IMR-90 (cell line): Measurements from ENCODE around the gene SLC4A3. TPM values are rescaled to one million over a fixed set of nuclear protein-coding genes. Genes with fewer than 3 reads are reported as not detected.

Source experiments
- ATAC-seq: fragments of 200-7000 bp; cut with Tn5 transposase; 2 replicates; pipeline ENCODE4 v1.9.1; 2020; ENCODE audit warnings: low read depth, mild to moderate bottlenecking, moderate library complexity
- BruUV-seq: library from RNA; stranded (reverse); fragments of 400-500 nt; replicated peaks from 2 replicates; lab custom pipeline; 2021; lab: Mats Ljungman, UMichigan
- CTCF ChIA-PET: fragments of 300-600 bp; formaldehyde crosslinking; extraction: SDS; loops from one replicate; lab custom pipeline; 2021; ENCODE audit warnings: antibody characterized with exemption; lab: Yijun Ruan, JAX
- POLR2A ChIA-PET: fragments of 300-600 bp; sonication (Branson Sonifier 250); formaldehyde crosslinking; loops from one replicate; lab custom pipeline; 2022; ENCODE audit warnings: antibody characterized with exemption; ENCODE audit not compliant: unreplicated experiment; lab: Charles Lee
- DNase-seq: peaks from one replicate; pipeline ENCODE4 v3.0.0; 2013
- H2AFZ ChIP-seq: replicated peaks from 2 replicates; pipeline ENCODE3; 2013; ENCODE audit warnings: low read length, mild to moderate bottlenecking; ENCODE audit not compliant: poor library complexity
- H2AK5ac ChIP-seq: 2 replicates; pipeline ENCODE4 v1.6.1; 2013; ENCODE audit warnings: low read depth, low read length, inconsistent platforms
- H2AK9ac ChIP-seq: replicated peaks from 2 replicates; pipeline ENCODE3; 2013; ENCODE audit warnings: mild to moderate bottlenecking, low read depth, low read length, moderate library complexity; ENCODE audit not compliant: poor library complexity
- H2BK120ac ChIP-seq: 2 replicates; pipeline ENCODE4 v1.6.1; 2013; ENCODE audit warnings: low read depth, low read length, inconsistent platforms
- H2BK15ac ChIP-seq: 3 replicates; pipeline ENCODE4 v1.6.1; 2013; ENCODE audit warnings: low read depth, low read length, inconsistent platforms
- H2BK20ac ChIP-seq: 2 replicates; pipeline ENCODE4 v1.6.1; 2013; ENCODE audit warnings: low read depth, mild to moderate bottlenecking, inconsistent platforms, low read length, moderate library complexity
- H2BK5ac ChIP-seq: 2 replicates; pipeline ENCODE4 v1.6.1; 2013; ENCODE audit warnings: mild to moderate bottlenecking, low read depth, low read length, inconsistent platforms; ENCODE audit not compliant: poor library complexity, severe bottlenecking
- H3K14ac ChIP-seq: replicated peaks from 2 replicates; pipeline ENCODE4 v1.6.1; 2013; ENCODE audit warnings: low read depth, low read length, inconsistent platforms
- H3K18ac ChIP-seq: 2 replicates; pipeline ENCODE4 v1.6.1; 2013; ENCODE audit warnings: low read depth, low read length, control low read depth
- H3K23ac ChIP-seq: 2 replicates; pipeline ENCODE4 v1.6.1; 2013; ENCODE audit warnings: low read depth, low read length, inconsistent platforms
- H3K27ac ChIP-seq: 2 replicates; pipeline ENCODE4 v1.5.1; 2013; ENCODE audit warnings: mild to moderate bottlenecking, control low read depth, low read length; ENCODE audit not compliant: insufficient read depth
- H3K27me3 ChIP-seq: 2 replicates; pipeline ENCODE4 v1.6.1; 2013; ENCODE audit warnings: low read length; ENCODE audit not compliant: control insufficient read depth, insufficient read depth
- H3K36me3 ChIP-seq: 2 replicates; pipeline ENCODE4 v1.6.1; 2013; ENCODE audit warnings: low read length, mixed read lengths; ENCODE audit not compliant: control insufficient read depth, insufficient read depth
- H3K4ac ChIP-seq: 2 replicates; pipeline ENCODE4 v1.6.1; 2013; ENCODE audit warnings: low read depth, low read length, inconsistent platforms
- H3K4me1 ChIP-seq: 2 replicates; pipeline ENCODE4 v1.6.1; 2013; ENCODE audit warnings: low read length, mixed read lengths; ENCODE audit not compliant: control insufficient read depth, insufficient read depth
- H3K4me2 ChIP-seq: 2 replicates; pipeline ENCODE4 v1.6.1; 2013; ENCODE audit warnings: low read depth, mild to moderate bottlenecking, control low read depth, low read length, moderate library complexity
- H3K4me3 ChIP-seq: 2 replicates; pipeline ENCODE4 v1.5.1; 2013; ENCODE audit warnings: low read depth, mild to moderate bottlenecking, control low read depth, low read length, moderate library complexity; ENCODE audit not compliant: insufficient read depth
- H3K56ac ChIP-seq: 2 replicates; pipeline ENCODE4 v1.6.1; 2013; ENCODE audit warnings: low read length, inconsistent platforms; ENCODE audit not compliant: insufficient read depth; ENCODE audit errors: extremely low read depth
- H3K79me1 ChIP-seq, 2 experiments: 2 replicates each; pipeline ENCODE4 v1.6.1; 2013; ENCODE audit warnings: low read length in 2 of 2, inconsistent platforms in 1 of 2, low read depth in 1 of 2
- H3K9ac ChIP-seq: 2 replicates; pipeline ENCODE4 v1.6.1; 2013; ENCODE audit warnings: low read depth, low read length, control low read depth
- H3K9me1 ChIP-seq: 2 replicates; pipeline ENCODE4 v1.6.1; 2013; ENCODE audit warnings: low read length, inconsistent platforms; ENCODE audit not compliant: insufficient read depth
- H3K9me3 ChIP-seq: 2 replicates; pipeline ENCODE4 v1.6.1; 2013; ENCODE audit warnings: low read length; ENCODE audit not compliant: control insufficient read depth, insufficient read depth
- H4K20me1 ChIP-seq: 2 replicates; pipeline ENCODE4 v1.6.1; 2013; ENCODE audit warnings: low read length, inconsistent platforms; ENCODE audit not compliant: insufficient read depth
- H4K5ac ChIP-seq: 2 replicates; pipeline ENCODE4 v1.6.1; 2013; ENCODE audit warnings: mild to moderate bottlenecking, low read depth, low read length, control low read depth
- H4K8ac ChIP-seq, 2 experiments: 2 replicates each; pipeline ENCODE4 v1.6.1; 2013; ENCODE audit warnings: low read depth in 2 of 2, low read length in 2 of 2, control low read depth in 1 of 2, inconsistent platforms in 1 of 2
- H4K91ac ChIP-seq: 2 replicates; pipeline ENCODE4 v1.6.1; 2013; ENCODE audit warnings: low read depth, low read length, inconsistent platforms; ENCODE audit not compliant: insufficient read depth
- BHLHE40 ChIP-seq: fragments of 150-350 bp; IDR thresholded peaks from 2 replicates; pipeline ENCODE4 v1.6.1; 2016; ENCODE audit warnings: mild to moderate bottlenecking, low read depth, low read length
- CEBPB ChIP-seq: IDR thresholded peaks from 2 replicates; pipeline ENCODE4 v1.6.1; 2012; ENCODE audit warnings: low read depth, low read length, improper control_type of control experiment
- CHD1 ChIP-seq: IDR thresholded peaks from 2 replicates; pipeline ENCODE4 v1.6.1; 2012; ENCODE audit warnings: low read depth, low read length, improper control_type of control experiment
- CTCF ChIP-seq: conservative IDR thresholded peaks from 2 replicates; pipeline ENCODE4 v1.5.1; 2012; ENCODE audit warnings: mild to moderate bottlenecking, low read depth, low read length, improper control_type of control experiment
- FOS ChIP-seq: fragments of 150-350 bp; IDR thresholded peaks from 2 replicates; pipeline ENCODE4 v1.6.1; 2016; ENCODE audit warnings: low read depth, low read length
- MAFK ChIP-seq: IDR thresholded peaks from 2 replicates; pipeline ENCODE4 v1.6.1; 2012; ENCODE audit warnings: low read depth, low read length, improper control_type of control experiment
- MAZ ChIP-seq: IDR thresholded peaks from 2 replicates; pipeline ENCODE4 v1.6.1; 2012; ENCODE audit warnings: low read depth, mild to moderate bottlenecking, low read length, improper control_type of control experiment, moderate library complexity, borderline replicate concordance
- MXI1 ChIP-seq: IDR thresholded peaks from 2 replicates; pipeline ENCODE4 v1.6.1; 2012; ENCODE audit warnings: low read depth, mild to moderate bottlenecking, low read length, moderate library complexity, borderline replicate concordance
- NFE2L2 ChIP-seq: fragments of 150-350 bp; IDR thresholded peaks from 2 replicates; pipeline ENCODE4 v1.6.1; 2016; ENCODE audit warnings: low read depth, mild to moderate bottlenecking, low read length
- POLR2A ChIP-seq: IDR thresholded peaks from 2 replicates; pipeline ENCODE4 v1.6.1; 2012; ENCODE audit warnings: mild to moderate bottlenecking, low read depth, low read length
- RAD21 ChIP-seq: IDR thresholded peaks from 2 replicates; pipeline ENCODE4 v1.6.1; 2012; ENCODE audit warnings: low read length, improper control_type of control experiment
- RCOR1 ChIP-seq: IDR thresholded peaks from 2 replicates; pipeline ENCODE4 v1.6.1; 2012; ENCODE audit warnings: mild to moderate bottlenecking, low read length, improper control_type of control experiment; ENCODE audit not compliant: insufficient replicate concordance
- RFX5 ChIP-seq: IDR thresholded peaks from 2 replicates; pipeline ENCODE4 v1.8.0; 2012; ENCODE audit warnings: low read depth, mild to moderate bottlenecking, low read length, moderate library complexity
- SMC3 ChIP-seq: fragments of 150-350 bp; IDR thresholded peaks from 2 replicates; pipeline ENCODE4 v1.6.1; 2016; ENCODE audit warnings: low read depth, mild to moderate bottlenecking, antibody characterized with exemption, low read length, moderate library complexity
- USF2 ChIP-seq: fragments of 150-350 bp; IDR thresholded peaks from 2 replicates; pipeline ENCODE4 v1.6.1; 2017; ENCODE audit warnings: mild to moderate bottlenecking, antibody characterized with exemption, low read length, low read depth
- WGBS, 2 experiments: methylation state at CpG; one replicate each; pipeline versions ENCODE4 v1.1.5 to v1.1.7; 2013; ENCODE audit warnings: missing lambda C conversion rate in 2 of 2; ENCODE audit not compliant: insufficient read length in 1 of 2; ENCODE audit errors: extremely low coverage in 2 of 2; 5-methylcytosine and 5-hydroxymethylcytosine counted together
- dilution Hi-C: fragments of 300-500 bp; cut with HindIII; formaldehyde crosslinking; loops from one replicate; pipeline ENCODE4 v1.14.3; 2018; ENCODE audit warnings: low sequenced_read_pairs; ENCODE audit not compliant: unreplicated experiment
- in situ Hi-C: fragments of 300-500 bp; cut with MboI; formaldehyde crosslinking; loops from 3 replicates; pipeline ENCODE4 v1.14.3; 2019; ENCODE audit warnings: low sequenced_read_pairs, inconsistent platforms, mixed read lengths
- intact Hi-C: fragments of 100-400 bp; cut with micrococcal nuclease; formaldehyde crosslinking; loops from 2 replicates; pipeline ENCODE4 v1.10.0; 2022
- polyA plus RNA-seq, 3 experiments: library from polyadenylated mRNA; depleted of rRNA; stranded (reverse); fragments of >200 nt; gene quantifications; 2 replicates each; pipeline ENCODE4 v1.2.3, GENCODE V29; 2012; ENCODE audit warnings: low replicate concordance in 1 of 3
- total RNA-seq: library from RNA; depleted of rRNA; stranded (reverse); fragments of >200 nt; gene quantifications from 2 replicates; pipeline ENCODE4 v1.2.3, GENCODE V29; 2012
- TF ChIP-seq, protein P1 (sequence below): fragments of 150-350 bp; IDR thresholded peaks from 2 replicates; pipeline ENCODE4 v1.6.1; 2016; ENCODE audit warnings: low read depth, mild to moderate bottlenecking, low read length, moderate library complexity, borderline replicate concordance

The SLC4A3 gene
- total and polyA plus RNA-seq, 2 of the 4 experiments (the other 2 are of a cell fraction): 0.90 to 6.1 TPM

- dilution Hi-C loops (no loop called here), in situ Hi-C loops (no loop called here)
- H2BK5ac ChIP-seq: no peak overlapping the region
Measured at GRCh38 chr2:219603771-219604170, 23.7 kb upstream of the SLC4A3 start.

More at GRCh38 chr2:219603771-219604170, 23.7 kb upstream of the SLC4A3 start:
- POLR2A ChIA-PET: no interaction called here
- no peak overlapping the region for H3K23ac ChIP-seq
- intact Hi-C loops: no loop called here
- no peak overlapping the region for H4K5ac ChIP-seq
- H3K9me3 ChIP-seq: no peaks in the 10 kb centered on the region
- H3K4me3 ChIP-seq: no peak overlapping the region
- TF ChIP-seq MAZ: no peak
- no peak for TF ChIP-seq SMC3
- no peak for TF ChIP-seq POLR2A
- TF ChIP-seq MAFK: no peak
- TF ChIP-seq, protein P1, sequence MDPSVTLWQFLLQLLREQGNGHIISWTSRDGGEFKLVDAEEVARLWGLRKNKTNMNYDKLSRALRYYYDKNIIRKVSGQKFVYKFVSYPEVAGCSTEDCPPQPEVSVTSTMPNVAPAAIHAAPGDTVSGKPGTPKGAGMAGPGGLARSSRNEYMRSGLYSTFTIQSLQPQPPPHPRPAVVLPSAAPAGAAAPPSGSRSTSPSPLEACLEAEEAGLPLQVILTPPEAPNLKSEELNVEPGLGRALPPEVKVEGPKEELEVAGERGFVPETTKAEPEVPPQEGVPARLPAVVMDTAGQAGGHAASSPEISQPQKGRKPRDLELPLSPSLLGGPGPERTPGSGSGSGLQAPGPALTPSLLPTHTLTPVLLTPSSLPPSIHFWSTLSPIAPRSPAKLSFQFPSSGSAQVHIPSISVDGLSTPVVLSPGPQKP: no peak
- no peak for TF ChIP-seq CHD1
- no peak for TF ChIP-seq BHLHE40
- TF ChIP-seq NFE2L2: no peak
- no peak for TF ChIP-seq USF2
- TF ChIP-seq CEBPB: no peak
- TF ChIP-seq RFX5: no peak
- no peak for TF ChIP-seq MXI1
- no peak for TF ChIP-seq FOS
- TF ChIP-seq CTCF: no peak
- no peak for TF ChIP-seq RAD21
- TF ChIP-seq RCOR1: no peak
- no peak overlapping the region for H2BK120ac ChIP-seq
- ATAC-seq (no peak), DNase-seq (no peak)
- no TSS peak for BruUV-seq
- WGBS, 2 experiments: 96% methylated on average over 4 of the region's 5 CpGs; no CpG with 5 or more reads in 1 of the 2 experiments
- H4K91ac ChIP-seq: no peak overlapping the region
- H3K4me1 ChIP-seq: no peaks in the 10 kb centered on the region
- peaks cover 2 to 6% of the 10 kb centered on the region in 2 experiments; a peak in 3 of 4 replicates for H3K79me1 ChIP-seq
- H3K27me3 ChIP-seq: no peaks in the 10 kb centered on the region
- no peak overlapping the region for H2AK9ac ChIP-seq
- CTCF ChIA-PET: no interaction called here
- H2AK5ac ChIP-seq: no peak overlapping the region
- H4K8ac ChIP-seq: no peak overlapping the region
- H3K18ac ChIP-seq: no peak overlapping the region
- H3K56ac ChIP-seq: no peak overlapping the region; the same call in 1 of the 2 replicates
- H2BK15ac ChIP-seq: no peak overlapping the region
- no peak overlapping the region for H3K14ac ChIP-seq
- H3K27ac ChIP-seq: no peak overlapping the region
- no peak overlapping the region for H3K9ac ChIP-seq
- H3K9me1 ChIP-seq: no peaks in the 10 kb centered on the region
- H3K4ac ChIP-seq: no peak overlapping the region
- peaks cover 44% of the 10 kb centered on the region for H3K36me3 ChIP-seq
- H3K4me2 ChIP-seq: no peak overlapping the region
- H2BK20ac ChIP-seq: no peak overlapping the region
- H2AFZ ChIP-seq: no peak overlapping the region
- H4K20me1 ChIP-seq: no peaks in the 10 kb centered on the region
